IMR-90 (cell line): ENCODE data around the gene FADD. TPM values are rescaled to one million over a fixed set of nuclear protein-coding genes. Genes with fewer than 3 reads are reported as not detected.
A peak's percentile ranks its signal among the peaks of the same experiment; 100 is the strongest.

Experiments used
- ATAC-seq: fragments of 200-7000 bp; cut with Tn5 transposase; 2 replicates; pipeline ENCODE4 v1.9.1; 2020; ENCODE audit warnings: low read depth, mild to moderate bottlenecking, moderate library complexity
- BruUV-seq: library from RNA; stranded (reverse); fragments of 400-500 nt; replicated peaks from 2 replicates; lab custom pipeline; 2021; lab: Mats Ljungman, UMichigan
- CTCF ChIA-PET: fragments of 300-600 bp; formaldehyde crosslinking; extraction: SDS; loops from one replicate; lab custom pipeline; 2021; ENCODE audit warnings: antibody characterized with exemption; lab: Yijun Ruan, JAX
- POLR2A ChIA-PET: fragments of 300-600 bp; sonication (Branson Sonifier 250); formaldehyde crosslinking; loops from one replicate; lab custom pipeline; 2022; ENCODE audit warnings: antibody characterized with exemption; ENCODE audit not compliant: unreplicated experiment; lab: Charles Lee
- DNase-seq: peaks from one replicate; pipeline ENCODE4 v3.0.0; 2013
- H2AFZ ChIP-seq: replicated peaks from 2 replicates; pipeline ENCODE3; 2013; ENCODE audit warnings: low read length, mild to moderate bottlenecking; ENCODE audit not compliant: poor library complexity
- H2AK5ac ChIP-seq: 2 replicates; pipeline ENCODE4 v1.6.1; 2013; ENCODE audit warnings: low read depth, low read length, inconsistent platforms
- H2AK9ac ChIP-seq: replicated peaks from 2 replicates; pipeline ENCODE3; 2013; ENCODE audit warnings: mild to moderate bottlenecking, low read depth, low read length, moderate library complexity; ENCODE audit not compliant: poor library complexity
- H2BK120ac ChIP-seq: 2 replicates; pipeline ENCODE4 v1.6.1; 2013; ENCODE audit warnings: low read depth, low read length, inconsistent platforms
- H2BK15ac ChIP-seq: 3 replicates; pipeline ENCODE4 v1.6.1; 2013; ENCODE audit warnings: low read depth, low read length, inconsistent platforms
- H2BK20ac ChIP-seq: 2 replicates; pipeline ENCODE4 v1.6.1; 2013; ENCODE audit warnings: low read depth, mild to moderate bottlenecking, inconsistent platforms, low read length, moderate library complexity
- H2BK5ac ChIP-seq: 2 replicates; pipeline ENCODE4 v1.6.1; 2013; ENCODE audit warnings: mild to moderate bottlenecking, low read depth, low read length, inconsistent platforms; ENCODE audit not compliant: poor library complexity, severe bottlenecking
- H3K14ac ChIP-seq: replicated peaks from 2 replicates; pipeline ENCODE4 v1.6.1; 2013; ENCODE audit warnings: low read depth, low read length, inconsistent platforms
- H3K18ac ChIP-seq: 2 replicates; pipeline ENCODE4 v1.6.1; 2013; ENCODE audit warnings: low read depth, low read length, control low read depth
- H3K23ac ChIP-seq: 2 replicates; pipeline ENCODE4 v1.6.1; 2013; ENCODE audit warnings: low read depth, low read length, inconsistent platforms
- H3K27ac ChIP-seq: 2 replicates; pipeline ENCODE4 v1.5.1; 2013; ENCODE audit warnings: mild to moderate bottlenecking, control low read depth, low read length; ENCODE audit not compliant: insufficient read depth
- H3K27me3 ChIP-seq: 2 replicates; pipeline ENCODE4 v1.6.1; 2013; ENCODE audit warnings: low read length; ENCODE audit not compliant: control insufficient read depth, insufficient read depth
- H3K36me3 ChIP-seq: 2 replicates; pipeline ENCODE4 v1.6.1; 2013; ENCODE audit warnings: low read length, mixed read lengths; ENCODE audit not compliant: control insufficient read depth, insufficient read depth
- H3K4ac ChIP-seq: 2 replicates; pipeline ENCODE4 v1.6.1; 2013; ENCODE audit warnings: low read depth, low read length, inconsistent platforms
- H3K4me1 ChIP-seq: 2 replicates; pipeline ENCODE4 v1.6.1; 2013; ENCODE audit warnings: low read length, mixed read lengths; ENCODE audit not compliant: control insufficient read depth, insufficient read depth
- H3K4me2 ChIP-seq: 2 replicates; pipeline ENCODE4 v1.6.1; 2013; ENCODE audit warnings: low read depth, mild to moderate bottlenecking, control low read depth, low read length, moderate library complexity
- H3K4me3 ChIP-seq: 2 replicates; pipeline ENCODE4 v1.5.1; 2013; ENCODE audit warnings: low read depth, mild to moderate bottlenecking, control low read depth, low read length, moderate library complexity; ENCODE audit not compliant: insufficient read depth
- H3K56ac ChIP-seq: 2 replicates; pipeline ENCODE4 v1.6.1; 2013; ENCODE audit warnings: low read length, inconsistent platforms; ENCODE audit not compliant: insufficient read depth; ENCODE audit errors: extremely low read depth
- H3K79me1 ChIP-seq, 2 experiments: 2 replicates each; pipeline ENCODE4 v1.6.1; 2013; ENCODE audit warnings: low read length in 2 of 2, inconsistent platforms in 1 of 2, low read depth in 1 of 2
- H3K9ac ChIP-seq: 2 replicates; pipeline ENCODE4 v1.6.1; 2013; ENCODE audit warnings: low read depth, low read length, control low read depth
- H3K9me1 ChIP-seq: 2 replicates; pipeline ENCODE4 v1.6.1; 2013; ENCODE audit warnings: low read length, inconsistent platforms; ENCODE audit not compliant: insufficient read depth
- H3K9me3 ChIP-seq: 2 replicates; pipeline ENCODE4 v1.6.1; 2013; ENCODE audit warnings: low read length; ENCODE audit not compliant: control insufficient read depth, insufficient read depth
- H4K20me1 ChIP-seq: 2 replicates; pipeline ENCODE4 v1.6.1; 2013; ENCODE audit warnings: low read length, inconsistent platforms; ENCODE audit not compliant: insufficient read depth
- H4K5ac ChIP-seq: 2 replicates; pipeline ENCODE4 v1.6.1; 2013; ENCODE audit warnings: mild to moderate bottlenecking, low read depth, low read length, control low read depth
- H4K8ac ChIP-seq, 2 experiments: 2 replicates each; pipeline ENCODE4 v1.6.1; 2013; ENCODE audit warnings: low read depth in 2 of 2, low read length in 2 of 2, control low read depth in 1 of 2, inconsistent platforms in 1 of 2
- H4K91ac ChIP-seq: 2 replicates; pipeline ENCODE4 v1.6.1; 2013; ENCODE audit warnings: low read depth, low read length, inconsistent platforms; ENCODE audit not compliant: insufficient read depth
- CEBPB ChIP-seq: IDR thresholded peaks from 2 replicates; pipeline ENCODE4 v1.6.1; 2012; ENCODE audit warnings: low read depth, low read length, improper control_type of control experiment
- FOS ChIP-seq: fragments of 150-350 bp; IDR thresholded peaks from 2 replicates; pipeline ENCODE4 v1.6.1; 2016; ENCODE audit warnings: low read depth, low read length
- NFE2L2 ChIP-seq: fragments of 150-350 bp; IDR thresholded peaks from 2 replicates; pipeline ENCODE4 v1.6.1; 2016; ENCODE audit warnings: low read depth, mild to moderate bottlenecking, low read length
- RCOR1 ChIP-seq: IDR thresholded peaks from 2 replicates; pipeline ENCODE4 v1.6.1; 2012; ENCODE audit warnings: mild to moderate bottlenecking, low read length, improper control_type of control experiment; ENCODE audit not compliant: insufficient replicate concordance
- SMC3 ChIP-seq: fragments of 150-350 bp; IDR thresholded peaks from 2 replicates; pipeline ENCODE4 v1.6.1; 2016; ENCODE audit warnings: low read depth, mild to moderate bottlenecking, antibody characterized with exemption, low read length, moderate library complexity
- WGBS, 2 experiments: methylation state at CpG; one replicate each; pipeline versions ENCODE4 v1.1.5 to v1.1.7; 2013; ENCODE audit warnings: missing lambda C conversion rate in 2 of 2; ENCODE audit not compliant: insufficient read length in 1 of 2; ENCODE audit errors: extremely low coverage in 2 of 2; 5-methylcytosine and 5-hydroxymethylcytosine counted together
- dilution Hi-C: fragments of 300-500 bp; cut with HindIII; formaldehyde crosslinking; loops from one replicate; pipeline ENCODE4 v1.14.3; 2018; ENCODE audit warnings: low sequenced_read_pairs; ENCODE audit not compliant: unreplicated experiment
- in situ Hi-C: fragments of 300-500 bp; cut with MboI; formaldehyde crosslinking; loops from 3 replicates; pipeline ENCODE4 v1.14.3; 2019; ENCODE audit warnings: low sequenced_read_pairs, inconsistent platforms, mixed read lengths
- intact Hi-C: fragments of 100-400 bp; cut with micrococcal nuclease; formaldehyde crosslinking; loops from 2 replicates; pipeline ENCODE4 v1.10.0; 2022
- polyA plus RNA-seq, 3 experiments: library from polyadenylated mRNA; depleted of rRNA; stranded (reverse); fragments of >200 nt; gene quantifications; 2 replicates each; pipeline ENCODE4 v1.2.3, GENCODE V29; 2012; ENCODE audit warnings: low replicate concordance in 1 of 3
- total RNA-seq: library from RNA; depleted of rRNA; stranded (reverse); fragments of >200 nt; gene quantifications from 2 replicates; pipeline ENCODE4 v1.2.3, GENCODE V29; 2012
- TF ChIP-seq, protein P1 (sequence below): conservative IDR thresholded peaks from 2 replicates; pipeline ENCODE4 v1.5.1; 2012; ENCODE audit warnings: mild to moderate bottlenecking, low read depth, low read length, improper control_type of control experiment

The FADD gene
- total and polyA plus RNA-seq, 2 of the 4 experiments (the other 2 are of a cell fraction): 38.1 to 44.4 TPM

- H3K9me1 ChIP-seq: peaks cover 8% of the 10 kb centered on the region
- no peak overlapping the region for H3K4me3 ChIP-seq
- H3K23ac ChIP-seq: no peak overlapping the region
- no peak overlapping the region for H2BK15ac ChIP-seq
- H4K91ac ChIP-seq: no peak overlapping the region
- H3K79me1 ChIP-seq: no peaks in the 10 kb centered on the region
- H3K27ac ChIP-seq: no peak overlapping the region
- H4K8ac ChIP-seq: no peak overlapping the region
- DNase-seq (no peak), ATAC-seq (no peak)
- no peak overlapping the region for H2BK5ac ChIP-seq
- ChIA-PET CTCF (no interaction called here), POLR2A (no interaction called here)
- H3K9ac ChIP-seq: no peak overlapping the region
- H4K20me1 ChIP-seq: peaks cover 7% of the 10 kb centered on the region; the same call in 1 of the 2 replicates
- peak overlapping the region; percentile 69 for H2AFZ ChIP-seq
- H2AK9ac ChIP-seq: no peak overlapping the region
- H3K9me3 ChIP-seq: peaks cover 3% of the 10 kb centered on the region; the same call in 1 of the 2 replicates
- no peak overlapping the region for H3K56ac ChIP-seq
- in situ Hi-C loops (no loop called here), intact Hi-C loops (no loop called here), dilution Hi-C loops (no loop called here)
- no peak overlapping the region for H3K4ac ChIP-seq
- TF ChIP-seq NFE2L2 (no peak), FOS (no peak), RCOR1 (no peak), CEBPB (no peak), SMC3 (no peak)
- TF ChIP-seq, protein P1, sequence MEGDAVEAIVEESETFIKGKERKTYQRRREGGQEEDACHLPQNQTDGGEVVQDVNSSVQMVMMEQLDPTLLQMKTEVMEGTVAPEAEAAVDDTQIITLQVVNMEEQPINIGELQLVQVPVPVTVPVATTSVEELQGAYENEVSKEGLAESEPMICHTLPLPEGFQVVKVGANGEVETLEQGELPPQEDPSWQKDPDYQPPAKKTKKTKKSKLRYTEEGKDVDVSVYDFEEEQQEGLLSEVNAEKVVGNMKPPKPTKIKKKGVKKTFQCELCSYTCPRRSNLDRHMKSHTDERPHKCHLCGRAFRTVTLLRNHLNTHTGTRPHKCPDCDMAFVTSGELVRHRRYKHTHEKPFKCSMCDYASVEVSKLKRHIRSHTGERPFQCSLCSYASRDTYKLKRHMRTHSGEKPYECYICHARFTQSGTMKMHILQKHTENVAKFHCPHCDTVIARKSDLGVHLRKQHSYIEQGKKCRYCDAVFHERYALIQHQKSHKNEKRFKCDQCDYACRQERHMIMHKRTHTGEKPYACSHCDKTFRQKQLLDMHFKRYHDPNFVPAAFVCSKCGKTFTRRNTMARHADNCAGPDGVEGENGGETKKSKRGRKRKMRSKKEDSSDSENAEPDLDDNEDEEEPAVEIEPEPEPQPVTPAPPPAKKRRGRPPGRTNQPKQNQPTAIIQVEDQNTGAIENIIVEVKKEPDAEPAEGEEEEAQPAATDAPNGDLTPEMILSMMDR: no peak
- H3K4me1 ChIP-seq: 0 out of 2 replicates have a peak, but pooled peaks cover 2% of the 10 kb centered on the region
- H2BK20ac ChIP-seq: no peak overlapping the region
- H3K18ac ChIP-seq: no peak overlapping the region
- H3K4me2 ChIP-seq: no peak overlapping the region
- H3K36me3 ChIP-seq: no peaks in the 10 kb centered on the region
- H4K5ac ChIP-seq: no peak overlapping the region
- H2AK5ac ChIP-seq: 0 out of 2 replicates have a peak overlapping the region, but pooled peaks have one; percentile 8
- H2BK120ac ChIP-seq: no peak overlapping the region
- BruUV-seq: no TSS peak
- no peak overlapping the region for H3K14ac ChIP-seq
- peaks cover 33% of the 10 kb centered on the region for H3K27me3 ChIP-seq
- 72% methylated on average over 15 of the region's 22 CpGs; no CpG with 5 or more reads in 1 of the 2 experiments for WGBS, 2 experiments
Observed at GRCh38 chr11:70230840-70231710, 28.0 kb downstream of the FADD start.
